ENCODE results near the gene GRM5.

DNA sequence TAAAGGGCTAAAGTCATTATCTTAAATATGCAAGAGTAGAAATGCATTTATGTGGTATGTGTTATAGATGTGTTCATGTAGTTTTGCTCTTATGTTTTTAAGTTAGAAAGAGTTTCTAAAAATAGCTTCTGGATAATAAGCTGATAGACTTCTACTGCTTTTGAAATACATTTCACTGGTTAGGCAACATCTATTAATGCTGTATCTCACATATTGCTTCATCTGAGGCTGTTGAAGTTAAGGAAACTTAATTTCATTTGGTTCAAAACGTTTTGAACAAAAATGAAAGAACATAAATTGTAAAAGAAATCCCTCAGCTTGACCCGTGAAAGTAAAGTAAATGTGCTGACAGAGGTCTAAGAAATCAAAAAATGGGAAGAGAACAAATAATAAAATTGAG is 564.2 kb downstream of the GRM5 start:
- TF ChIP-seq, protein P1, sequence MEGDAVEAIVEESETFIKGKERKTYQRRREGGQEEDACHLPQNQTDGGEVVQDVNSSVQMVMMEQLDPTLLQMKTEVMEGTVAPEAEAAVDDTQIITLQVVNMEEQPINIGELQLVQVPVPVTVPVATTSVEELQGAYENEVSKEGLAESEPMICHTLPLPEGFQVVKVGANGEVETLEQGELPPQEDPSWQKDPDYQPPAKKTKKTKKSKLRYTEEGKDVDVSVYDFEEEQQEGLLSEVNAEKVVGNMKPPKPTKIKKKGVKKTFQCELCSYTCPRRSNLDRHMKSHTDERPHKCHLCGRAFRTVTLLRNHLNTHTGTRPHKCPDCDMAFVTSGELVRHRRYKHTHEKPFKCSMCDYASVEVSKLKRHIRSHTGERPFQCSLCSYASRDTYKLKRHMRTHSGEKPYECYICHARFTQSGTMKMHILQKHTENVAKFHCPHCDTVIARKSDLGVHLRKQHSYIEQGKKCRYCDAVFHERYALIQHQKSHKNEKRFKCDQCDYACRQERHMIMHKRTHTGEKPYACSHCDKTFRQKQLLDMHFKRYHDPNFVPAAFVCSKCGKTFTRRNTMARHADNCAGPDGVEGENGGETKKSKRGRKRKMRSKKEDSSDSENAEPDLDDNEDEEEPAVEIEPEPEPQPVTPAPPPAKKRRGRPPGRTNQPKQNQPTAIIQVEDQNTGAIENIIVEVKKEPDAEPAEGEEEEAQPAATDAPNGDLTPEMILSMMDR (IDR thresholded peaks at IDR 0.05), result no peak
- no peak for TF ChIP-seq POLR2A (IDR thresholded peaks at IDR 0.05)
